Sigmoid colon (tissue), 7 donors: ENCODE measurements around the gene F12. TPM values are rescaled to one million over a fixed set of nuclear protein-coding genes. Genes with fewer than 3 reads are reported as not detected.

Source experiments
- DNase-seq: peaks from one replicate; pipeline ENCODE4 v3.0.0-alpha.2; 2019
- H3K27ac ChIP-seq, 4 donors: fragments of 200-600 bp; sonication (generic); one replicate each; pipeline ENCODE4 v1.5.1; 2016 to 2019; ENCODE audit warnings: mild to moderate bottlenecking in 1 of 4
- H3K27me3 ChIP-seq, 3 donors: fragments of 200-600 bp; sonication (generic); one replicate each; pipeline ENCODE4 v1.5.1; 2019; ENCODE audit warnings: mild to moderate bottlenecking in 1 of 3
- H3K36me3 ChIP-seq, 4 donors: fragments of 200-600 bp; sonication (generic); one replicate each; pipeline ENCODE4 v1.5.1; 2016 to 2019
- H3K4me1 ChIP-seq, 4 donors: fragments of 200-600 bp; sonication (generic); one replicate each; pipeline ENCODE4 v1.5.1; 2017 to 2019
- H3K4me3 ChIP-seq, 4 donors: fragments of 200-600 bp; sonication (generic); one replicate each; pipeline ENCODE4 v1.5.1; 2017 to 2019; ENCODE audit warnings: mild to moderate bottlenecking in 2 of 4, moderate library complexity in 1 of 4
- H3K9me3 ChIP-seq, 4 donors: fragments of 200-600 bp in 3 of 4; sonication (generic) in 3 of 4; one replicate each; pipeline versions ENCODE4 v1.5.1 to v1.6.1; 2013 to 2019
- EP300 ChIP-seq, 4 donors: sonication (generic); formaldehyde crosslinking; IDR thresholded peaks; one replicate each; pipeline ENCODE4 v1.6.1; 2017; ENCODE audit warnings: antibody characterized with exemption in 4 of 4
- POLR2A ChIP-seq, 2 donors: fragments of 450-650 bp; IDR thresholded peaks; one replicate each; pipeline ENCODE4 v1.6.1; 2016; ENCODE audit warnings: antibody characterized with exemption in 2 of 2, mild to moderate bottlenecking in 2 of 2, moderate library complexity in 2 of 2
- POLR2AphosphoS5 ChIP-seq, 4 donors: sonication (generic); formaldehyde crosslinking; IDR thresholded peaks; one replicate each; pipeline ENCODE4 v1.6.1; 2017; ENCODE audit warnings: antibody characterized with exemption in 4 of 4
- WGBS, 2 donors: extraction: QIAGEN DNeasy Blood & Tissue Kit; methylation state at CpG; one replicate each; pipeline ENCODE4 v1.1.7; 2013; 5-methylcytosine and 5-hydroxymethylcytosine counted together
- intact Hi-C: fragments of 100-400 bp; cut with DNase I; formaldehyde crosslinking; loops from one replicate; pipeline ENCODE4 v1.15.1; 2023
- polyA plus RNA-seq, 3 donors: library from polyadenylated mRNA; stranded (reverse); fragments of 200-250 nt; gene quantifications; one replicate each; pipeline ENCODE4 v1.2.3, GENCODE V29; 2013
- total RNA-seq, 4 donors: library from RNA; depleted of rRNA; stranded (reverse); fragments of >200 nt; gene quantifications; one replicate each; pipeline ENCODE4 v1.1.0, GENCODE V29; 2016
- TF ChIP-seq, protein P1 (sequence below), 4 experiments: fragments of 450-650 bp in 3 of 4; fragments of 200-600 bp in 1 of 4; IDR thresholded peaks; one replicate each; pipeline ENCODE4 v1.5.1; 2016 to 2019; ENCODE audit warnings: antibody characterized with exemption in 4 of 4, mild to moderate bottlenecking in 3 of 4, moderate library complexity in 2 of 4
- donor health status: healthy with polysubstance abuse.
- donor health status: Bipolar disorder and iron deficiency.
- donor health status: healthy.

F12 gene
- total and polyA plus RNA-seq, 7 donors, result 0.36 to 14.0 (median 2.2) TPM; not detected in 1

DNA sequence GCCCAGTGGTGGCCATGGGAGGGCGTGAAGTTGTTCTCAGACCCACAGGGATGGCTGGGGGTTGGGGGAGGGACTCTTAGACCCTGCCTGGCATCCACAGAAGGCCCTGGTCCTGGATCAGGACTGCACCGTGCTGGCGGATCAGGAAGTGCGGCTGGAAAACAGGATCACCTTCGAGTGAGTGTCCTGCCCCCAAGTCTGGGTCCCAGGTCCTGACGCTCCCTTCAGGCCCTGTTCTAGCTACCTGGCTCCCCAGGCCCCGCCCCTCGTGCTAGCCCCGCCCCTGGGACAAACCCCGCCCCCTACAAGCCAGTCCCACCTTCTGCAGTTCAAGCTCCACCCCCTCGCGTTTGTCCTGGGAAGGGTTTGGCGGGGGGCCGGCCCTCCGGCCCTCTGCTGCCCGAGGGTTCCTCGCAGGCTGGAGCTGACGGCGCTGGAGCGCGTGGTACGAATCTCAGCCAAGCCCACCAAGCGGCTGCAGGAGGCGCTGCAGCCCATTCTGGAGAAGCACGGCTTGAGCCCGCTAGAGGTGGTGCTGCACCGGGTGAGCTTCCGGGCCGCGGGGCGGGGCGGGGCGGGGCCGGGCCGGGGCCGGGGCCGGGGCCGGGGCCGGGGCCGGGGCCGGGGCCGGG lies 38.8 kb downstream of the F12 start:
- 10 to 46% methylated on average over 42 of the region's 42 CpGs for WGBS, 2 donors
- Histone ChIP-seq H3K36me3 (no peaks in the 10 kb centered on the region), H3K9me3 (no peaks in the 10 kb centered on the region), H3K4me1 (peaks cover 0 to 40% (median 29%) of the 10 kb centered on the region in 4 donors), H3K27ac (peak overlapping the region; percentile 33 to 54 (median 50)), H3K27me3 (no peaks in the 10 kb centered on the region), H3K4me3 (peak overlapping the region; percentile 2 to 47 (median 42))
- TF ChIP-seq POLR2A (IDR thresholded peaks at IDR 0.05), result no peak
- TF ChIP-seq, protein P1, sequence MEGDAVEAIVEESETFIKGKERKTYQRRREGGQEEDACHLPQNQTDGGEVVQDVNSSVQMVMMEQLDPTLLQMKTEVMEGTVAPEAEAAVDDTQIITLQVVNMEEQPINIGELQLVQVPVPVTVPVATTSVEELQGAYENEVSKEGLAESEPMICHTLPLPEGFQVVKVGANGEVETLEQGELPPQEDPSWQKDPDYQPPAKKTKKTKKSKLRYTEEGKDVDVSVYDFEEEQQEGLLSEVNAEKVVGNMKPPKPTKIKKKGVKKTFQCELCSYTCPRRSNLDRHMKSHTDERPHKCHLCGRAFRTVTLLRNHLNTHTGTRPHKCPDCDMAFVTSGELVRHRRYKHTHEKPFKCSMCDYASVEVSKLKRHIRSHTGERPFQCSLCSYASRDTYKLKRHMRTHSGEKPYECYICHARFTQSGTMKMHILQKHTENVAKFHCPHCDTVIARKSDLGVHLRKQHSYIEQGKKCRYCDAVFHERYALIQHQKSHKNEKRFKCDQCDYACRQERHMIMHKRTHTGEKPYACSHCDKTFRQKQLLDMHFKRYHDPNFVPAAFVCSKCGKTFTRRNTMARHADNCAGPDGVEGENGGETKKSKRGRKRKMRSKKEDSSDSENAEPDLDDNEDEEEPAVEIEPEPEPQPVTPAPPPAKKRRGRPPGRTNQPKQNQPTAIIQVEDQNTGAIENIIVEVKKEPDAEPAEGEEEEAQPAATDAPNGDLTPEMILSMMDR (IDR thresholded peaks at IDR 0.05), result peak in 3 of 4 experiments; percentile 31 to 40 (median 36)
- DNase-seq, result peak; percentile 89
- intact Hi-C loops, result no loop called here

GRCh38 chr5:177369645-177370440 lies 39.5 kb downstream of the F12 start:
- WGBS, 2 donors, result 76 to 77% methylated on average over 11 of the region's 11 CpGs
- intact Hi-C loops, result loop anchor here (5.0 kb wide), 1 partner anchor 58 kb away; the partner anchor contains the start of gene MXD3
- TF ChIP-seq EP300 (IDR thresholded peaks at IDR 0.05) (no peak), POLR2AphosphoS5 (IDR thresholded peaks at IDR 0.05) (no peak), POLR2A (IDR thresholded peaks at IDR 0.05) (no peak)
- TF ChIP-seq, protein P1 (IDR thresholded peaks at IDR 0.05), result no peak
- H3K4me1 ChIP-seq, result peaks cover 0 to 43% (median 32%) of the 10 kb centered on the region in 4 donors
- H3K27me3 ChIP-seq, result no peaks in the 10 kb centered on the region
- no peaks in the 10 kb centered on the region for H3K9me3 ChIP-seq
- DNase-seq, result peak; percentile 61
- no peaks in the 10 kb centered on the region for H3K36me3 ChIP-seq
- no peak overlapping the region for H3K4me3 ChIP-seq
- H3K27ac ChIP-seq, result peak overlapping the region; percentile 33 to 54 (median 50)

DNA sequence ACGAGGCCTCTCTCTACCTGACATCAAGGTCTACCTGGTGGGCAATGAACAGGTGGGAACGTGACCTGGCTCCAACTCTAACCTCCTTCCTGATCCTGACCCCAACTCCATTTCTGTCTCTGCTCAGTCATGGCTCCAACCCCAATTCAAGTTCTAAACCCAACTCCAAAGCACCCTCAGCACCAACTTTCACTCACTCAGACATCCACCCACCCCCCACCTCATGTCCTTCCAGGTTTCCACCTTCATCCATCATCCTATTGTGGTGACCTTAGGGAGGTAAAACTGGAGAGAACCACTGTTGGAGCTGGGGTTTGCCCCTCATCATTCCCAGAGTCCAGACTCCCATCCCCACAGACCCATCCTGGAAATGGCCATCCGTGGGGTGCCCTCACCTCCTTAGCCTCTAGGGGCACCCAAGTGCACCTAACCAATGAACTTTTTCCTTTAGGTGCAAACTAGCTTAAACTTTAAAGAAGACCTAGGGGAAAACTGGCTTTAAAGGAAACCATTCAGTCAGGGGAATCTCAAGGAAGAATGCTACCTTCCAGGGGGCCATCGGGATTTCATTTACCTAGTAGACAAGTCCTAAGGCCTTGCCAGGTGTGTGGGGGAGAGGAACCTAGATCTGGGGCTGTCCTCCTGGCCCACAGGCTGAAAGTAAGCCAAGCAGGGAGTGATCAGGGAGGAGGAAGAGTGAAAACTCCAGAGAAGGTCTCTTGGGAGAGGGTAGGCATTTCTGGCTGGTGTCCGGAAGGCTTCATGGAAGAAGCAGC lies 40.3 kb downstream of the F12 start:
- Histone ChIP-seq H3K9me3 (no peaks in the 10 kb centered on the region), H3K36me3 (no peaks in the 10 kb centered on the region), H3K4me1 (peaks cover 0 to 46% (median 32%) of the 10 kb centered on the region in 4 donors), H3K4me3 (no peak overlapping the region), H3K27me3 (no peaks in the 10 kb centered on the region), H3K27ac (no peak overlapping the region)
- DNase-seq, result no peak
- WGBS, 2 donors, result 65 to 74% methylated on average over 5 of the region's 5 CpGs
- TF ChIP-seq, protein P1 (IDR thresholded peaks at IDR 0.05), result peak in 3 of 4 experiments; percentile 21 to 52 (median 46)
- TF ChIP-seq EP300 (IDR thresholded peaks at IDR 0.05) (no peak), POLR2AphosphoS5 (IDR thresholded peaks at IDR 0.05) (no peak)
- intact Hi-C loops, result loop anchor here (5.0 kb wide), 1 partner anchor 57 kb away; the partner anchor contains the start of gene MXD3

- TF ChIP-seq POLR2A (IDR thresholded peaks at IDR 0.05) (no peak), EP300 (IDR thresholded peaks at IDR 0.05) (no peak)
- no peak for DNase-seq
- WGBS, 2 donors, result 84 to 87% methylated on average over 29 of the region's 29 CpGs
- H3K36me3 ChIP-seq, result no peaks in the 10 kb centered on the region
- H3K27me3 ChIP-seq, result no peaks in the 10 kb centered on the region
- intact Hi-C loops, result loop anchor here (2.0 to 5.0 kb wide), 2 partner anchors 17 to 56 kb away; partner anchors contain the start of genes LMAN2 and MXD3
- peak overlapping the region in 2 of 4 donors; percentile 48 to 51 for H3K4me3 ChIP-seq
- no peaks in the 10 kb centered on the region for H3K9me3 ChIP-seq
- peaks cover 0 to 54% (median 39%) of the 10 kb centered on the region in 4 donors for H3K4me1 ChIP-seq
- H3K27ac ChIP-seq, result no peak overlapping the region
Observed at GRCh38 chr5:177367981-177368868, 41.1 kb downstream of the F12 start.
